IPS-18c (cell line): ENCODE data around the gene LRRC15.

Experiments
- H3K4me3 ChIP-seq: 2 replicates; pipeline ENCODE4 v1.7.0; 2013; ENCODE audit warnings: low read depth, mild to moderate bottlenecking, low read length, moderate library complexity; ENCODE audit not compliant: insufficient read depth
- H3K9me3 ChIP-seq: one replicate; pipeline ENCODE4 v1.6.1; 2013; ENCODE audit warnings: mild to moderate bottlenecking, low read length, moderate library complexity; ENCODE audit not compliant: control insufficient read depth, insufficient read depth

Gene LRRC15

DNA sequence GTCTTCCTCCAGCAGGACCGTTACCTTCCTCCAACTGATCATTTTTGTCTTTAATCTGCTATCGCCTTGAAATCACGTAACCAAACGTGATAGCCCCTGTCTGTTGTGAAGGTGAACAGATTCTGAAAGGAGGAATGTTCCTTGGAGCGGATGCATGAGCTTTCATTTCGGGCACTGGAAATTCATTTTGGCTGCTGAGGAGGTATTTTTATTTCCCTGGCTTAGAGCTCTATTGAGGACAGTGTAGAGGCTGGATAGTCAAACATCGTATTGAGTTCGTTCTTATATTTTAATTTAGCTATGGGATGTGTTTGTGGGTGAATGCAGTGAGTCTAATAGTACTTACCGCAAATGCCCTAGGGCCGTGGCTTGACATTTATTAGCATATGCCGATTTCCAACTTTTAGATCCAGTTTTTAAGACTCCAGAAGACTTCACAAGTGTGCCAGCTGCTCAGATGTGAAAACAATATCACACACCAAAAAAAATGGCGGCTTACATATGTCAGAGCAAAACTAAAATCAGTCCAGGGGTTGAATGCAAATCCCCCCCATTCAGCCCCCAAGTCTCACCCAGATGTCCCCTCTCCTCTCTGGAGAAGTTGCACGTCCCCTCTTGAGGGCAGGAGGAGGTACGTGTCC is 40.5 kb downstream of the LRRC15 start:
- H3K4me3 ChIP-seq: no peak overlapping the region
- H3K9me3 ChIP-seq: no peaks in the 10 kb centered on the region

DNA sequence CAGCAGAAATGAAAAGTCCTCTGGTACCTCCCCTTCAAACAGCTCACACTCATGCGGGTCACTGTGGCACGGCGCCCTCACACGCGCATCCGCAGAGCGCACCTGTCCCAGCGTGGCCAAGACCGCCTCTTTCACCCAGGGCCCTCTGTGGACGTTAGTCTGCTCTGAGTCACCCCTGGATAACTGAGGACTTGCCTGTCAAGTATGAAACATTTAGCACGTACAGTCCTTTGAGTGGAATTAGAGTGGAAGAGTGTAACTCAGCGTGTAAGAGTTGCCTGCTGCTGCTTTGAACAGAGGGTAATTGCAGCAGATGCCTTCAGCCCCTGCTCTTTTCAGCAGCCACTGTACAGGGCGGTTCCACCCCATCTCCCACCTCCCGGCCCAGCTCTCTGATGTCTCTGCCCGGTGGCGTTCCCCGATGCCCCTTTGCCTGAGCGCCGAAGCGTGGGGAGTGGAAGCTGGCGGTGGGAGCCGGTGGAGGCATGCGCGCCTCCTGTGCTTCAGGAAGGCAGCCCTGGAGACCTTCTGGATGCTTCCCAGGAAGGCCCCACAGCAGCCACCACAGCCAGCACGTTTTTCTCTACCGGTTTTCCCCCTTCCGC is 41.4 kb downstream of the LRRC15 start:
- no peaks in the 10 kb centered on the region for H3K9me3 ChIP-seq
- H3K4me3 ChIP-seq: no peak overlapping the region

DNA sequence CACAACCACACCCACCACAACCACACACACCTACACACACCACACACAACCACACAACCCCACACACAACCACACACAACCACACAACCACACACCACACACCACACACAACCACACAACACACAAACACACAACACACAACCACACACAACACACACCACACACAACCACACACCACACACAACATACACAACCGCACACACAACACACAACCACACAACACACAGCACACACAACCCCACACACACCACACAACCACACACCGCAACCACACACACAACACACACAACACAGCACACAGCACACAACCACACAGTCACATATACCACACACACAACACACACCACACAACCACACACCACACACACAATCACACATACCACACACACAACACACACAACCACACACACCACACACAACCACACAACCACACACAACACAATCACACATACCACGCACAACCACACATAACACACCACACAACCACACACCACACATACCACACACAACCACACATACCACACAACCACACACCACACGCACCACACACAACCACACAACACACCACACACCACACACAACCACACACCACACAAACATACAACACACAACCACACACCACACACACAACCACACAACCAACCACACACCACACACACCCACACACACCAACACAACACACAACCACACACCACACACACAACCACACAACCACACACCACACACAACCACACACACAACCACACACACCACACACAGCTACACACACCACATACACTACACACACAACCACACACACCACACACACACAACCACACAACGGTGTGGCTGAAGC is 42.1 kb downstream of the LRRC15 start:
- Histone ChIP-seq H3K4me3 (no peak overlapping the region), H3K9me3 (no peaks in the 10 kb centered on the region)

- H3K4me3 ChIP-seq: no peak overlapping the region
- no peaks in the 10 kb centered on the region for H3K9me3 ChIP-seq
Observed at GRCh38 chr3:194326968-194327217, 42.6 kb downstream of the LRRC15 start.

GRCh38 chr3:194326192-194326967 is 43.2 kb downstream of the LRRC15 start:
- H3K4me3 ChIP-seq: no peak overlapping the region
- no peaks in the 10 kb centered on the region for H3K9me3 ChIP-seq

GRCh38 chr3:194325424-194326153 is 44.0 kb downstream of the LRRC15 start:
- Histone ChIP-seq H3K4me3 (no peak overlapping the region), H3K9me3 (no peaks in the 10 kb centered on the region)

DNA sequence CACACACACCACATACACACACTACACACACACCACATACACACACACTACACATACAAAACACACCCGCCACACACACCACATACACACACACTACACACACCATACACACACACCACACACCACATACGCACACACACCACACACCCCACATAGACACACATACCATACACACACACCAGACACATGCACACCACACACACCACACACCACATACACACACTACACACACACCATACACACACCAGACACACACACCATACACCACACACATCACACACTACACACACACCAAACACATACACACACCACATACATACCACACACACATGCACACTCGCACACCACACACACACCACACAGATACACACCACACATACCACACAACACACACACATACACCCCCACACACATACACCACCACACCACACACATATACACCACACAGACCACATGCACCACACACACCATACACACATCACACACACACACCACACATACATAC is 44.7 kb downstream of the LRRC15 start:
- peaks cover 2% of the 10 kb centered on the region for H3K9me3 ChIP-seq
- no peak overlapping the region for H3K4me3 ChIP-seq

DNA sequence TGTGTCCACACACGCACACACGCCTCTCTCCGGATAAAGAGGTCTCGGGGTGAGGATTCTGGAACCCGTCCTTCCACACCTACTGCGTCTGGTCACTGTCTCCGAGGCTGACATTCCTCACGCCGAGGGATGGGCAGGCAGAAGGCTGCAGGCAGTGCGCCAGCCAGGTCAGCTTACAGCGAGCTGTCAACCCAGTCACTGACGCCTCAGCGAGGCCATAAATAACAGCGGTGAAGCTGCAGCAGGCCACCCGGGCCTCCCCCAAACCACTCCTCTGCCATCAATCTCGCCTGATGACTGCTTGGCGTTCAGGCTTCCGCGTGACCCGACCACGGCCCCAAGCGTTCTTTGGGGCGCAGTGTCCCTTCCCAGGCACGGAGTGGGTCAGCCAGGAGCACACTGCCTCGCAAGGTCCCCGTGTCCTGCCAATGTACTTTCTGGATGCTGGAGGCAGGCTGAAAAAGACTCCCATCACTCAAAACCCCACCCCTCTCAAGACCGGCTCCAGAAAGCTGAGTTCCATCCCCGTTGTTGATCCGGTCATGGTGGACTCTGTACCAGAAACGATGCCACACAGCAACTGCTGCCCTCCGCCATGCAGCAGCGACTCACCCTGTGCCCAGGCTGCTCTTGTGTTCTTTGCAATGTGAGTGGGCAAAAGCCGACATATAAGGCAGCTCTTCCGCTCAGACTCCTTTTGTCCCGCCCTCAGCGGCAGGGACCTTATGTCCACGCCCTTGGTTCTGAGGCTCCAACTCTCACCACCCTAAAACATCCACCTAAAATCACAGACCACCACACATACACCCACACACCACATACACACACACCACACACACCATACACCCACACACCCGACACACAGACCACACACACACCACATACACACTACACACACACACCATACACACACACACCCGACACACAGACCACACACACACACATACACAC is 45.5 kb downstream of the LRRC15 start:
- H3K9me3 ChIP-seq: peaks cover 3% of the 10 kb centered on the region
- no peak overlapping the region for H3K4me3 ChIP-seq

DNA sequence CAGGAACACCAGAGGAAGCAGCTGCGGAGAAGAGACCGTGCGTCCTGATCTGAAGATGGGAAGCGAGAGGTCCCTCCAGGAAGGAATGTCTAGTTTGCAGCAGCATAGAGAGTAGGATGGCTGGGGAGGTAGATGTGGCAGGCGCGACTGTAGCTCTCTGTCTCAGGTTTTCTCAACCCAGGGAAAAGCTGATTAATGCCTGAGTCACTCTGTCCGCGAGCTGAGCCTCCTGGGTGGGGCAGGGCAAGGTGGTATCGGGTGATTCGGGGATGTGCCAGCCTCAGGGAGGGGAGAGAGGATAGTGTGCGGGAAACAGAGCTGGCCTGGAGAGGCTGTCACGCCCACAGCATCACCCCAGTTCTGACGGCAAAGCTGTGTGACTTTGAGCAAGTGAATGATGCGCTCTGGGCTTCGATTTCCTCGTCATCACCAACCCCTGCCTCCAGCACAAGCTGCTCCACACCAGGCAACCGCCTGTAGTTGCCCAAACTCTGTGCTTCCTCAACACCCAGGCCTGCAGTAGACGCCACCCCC is 46.8 kb downstream of the LRRC15 start:
- peaks cover 6% of the 10 kb centered on the region for H3K9me3 ChIP-seq

DNA sequence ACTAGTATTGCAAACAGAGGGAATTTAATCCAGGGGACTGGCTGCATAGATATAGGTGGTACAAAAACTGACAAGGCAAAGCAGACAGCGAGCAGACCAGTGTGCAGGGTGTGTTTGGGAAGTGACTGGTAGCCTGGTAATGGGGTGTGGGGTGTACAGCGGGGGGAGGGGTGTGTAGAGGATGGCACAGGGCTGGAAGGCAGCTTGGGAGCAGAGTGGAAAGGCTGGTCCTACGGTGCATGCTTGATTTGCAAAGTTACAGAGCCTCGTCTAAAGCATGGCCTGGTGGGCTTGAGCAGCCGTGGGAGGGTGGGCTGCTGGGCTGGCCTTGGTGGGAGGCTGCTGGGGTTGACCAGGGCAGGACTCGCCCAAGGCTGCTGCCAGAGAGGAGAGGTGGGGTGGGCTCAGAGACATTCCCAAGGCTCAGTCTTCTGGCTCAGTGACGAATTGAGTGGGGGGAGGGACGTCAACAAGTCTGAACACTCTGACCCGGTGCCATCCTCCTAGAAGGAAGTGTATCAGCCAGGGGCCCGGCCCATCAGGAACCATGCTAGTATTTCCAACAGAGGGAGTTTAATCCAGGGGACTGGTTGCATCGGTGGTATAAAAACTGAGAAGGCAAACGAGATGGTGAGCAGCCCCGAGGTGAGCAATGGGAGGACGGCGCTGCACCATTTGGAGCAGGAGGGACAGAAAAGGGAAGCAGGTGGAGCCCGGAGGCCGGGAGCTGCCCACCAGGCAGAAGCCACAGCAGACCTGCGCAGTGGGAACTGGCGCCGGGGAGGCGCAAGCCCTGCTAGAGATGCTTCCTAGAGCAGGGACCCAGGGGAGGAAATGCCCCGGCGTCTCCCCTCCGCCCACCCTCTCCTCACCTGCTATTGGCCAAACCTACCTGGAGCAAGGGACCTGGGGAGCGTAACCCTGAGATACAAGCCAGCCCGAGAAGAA is 47.6 kb downstream of the LRRC15 start:
- Histone ChIP-seq H3K4me3 (no peak overlapping the region), H3K9me3 (peaks cover 6% of the 10 kb centered on the region)

More for the DNA sequence above, 46.8 kb downstream of the LRRC15 start:
- H3K4me3 ChIP-seq: no peak overlapping the region

DNA sequence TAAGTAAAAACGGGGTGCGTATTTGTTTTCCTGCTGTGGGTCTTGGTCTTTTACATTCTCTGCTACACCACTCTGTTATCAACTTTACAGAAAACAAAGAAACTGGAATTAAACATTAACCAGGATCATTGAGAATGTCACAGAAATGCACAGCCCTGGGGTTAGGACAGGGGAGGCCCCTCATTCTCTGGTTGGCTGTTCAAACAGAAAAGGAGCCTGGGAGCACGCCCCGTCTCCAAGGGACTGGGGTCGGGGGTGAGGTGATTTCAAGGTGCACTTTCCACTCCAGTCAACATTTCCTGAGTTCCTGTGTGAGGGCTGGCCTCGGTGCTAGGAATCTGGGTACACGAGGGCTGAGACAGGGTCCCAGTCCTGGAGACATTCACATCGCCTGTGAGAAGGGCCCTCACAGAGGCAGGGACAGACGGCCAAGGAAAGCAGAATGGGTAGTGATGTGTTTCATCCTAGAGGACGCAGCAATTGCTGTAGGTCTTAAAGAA is 48.7 kb downstream of the LRRC15 start:
- H3K9me3 ChIP-seq: peaks cover 6% of the 10 kb centered on the region
- no peak overlapping the region for H3K4me3 ChIP-seq

DNA sequence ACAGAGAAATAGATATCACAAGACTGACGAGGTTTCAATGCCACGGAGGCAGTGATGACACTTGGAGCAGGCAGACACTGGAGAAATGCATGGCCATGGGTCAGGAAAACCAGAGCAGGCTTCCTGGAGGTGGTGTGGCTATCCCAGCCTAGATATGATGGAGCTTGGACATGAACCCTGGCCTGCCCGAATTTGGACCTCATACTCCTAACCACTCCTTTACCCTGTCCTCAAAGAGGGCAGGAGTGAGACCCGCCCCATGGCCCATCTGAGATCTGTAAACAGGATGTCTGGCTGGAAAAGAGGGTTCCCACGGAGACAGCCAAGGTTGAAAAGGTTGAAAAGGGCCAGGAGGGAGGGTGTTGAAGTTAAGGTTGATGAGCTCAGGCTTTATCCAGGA is 49.4 kb downstream of the LRRC15 start:
- Histone ChIP-seq H3K9me3 (peaks cover 6% of the 10 kb centered on the region), H3K4me3 (no peak overlapping the region)

GRCh38 chr3:194318511-194319161 is 50.9 kb downstream of the LRRC15 start:
- Histone ChIP-seq H3K9me3 (peaks cover 6% of the 10 kb centered on the region), H3K4me3 (peak overlapping the region; percentile 20; the same call in 1 of the 2 replicates)

DNA sequence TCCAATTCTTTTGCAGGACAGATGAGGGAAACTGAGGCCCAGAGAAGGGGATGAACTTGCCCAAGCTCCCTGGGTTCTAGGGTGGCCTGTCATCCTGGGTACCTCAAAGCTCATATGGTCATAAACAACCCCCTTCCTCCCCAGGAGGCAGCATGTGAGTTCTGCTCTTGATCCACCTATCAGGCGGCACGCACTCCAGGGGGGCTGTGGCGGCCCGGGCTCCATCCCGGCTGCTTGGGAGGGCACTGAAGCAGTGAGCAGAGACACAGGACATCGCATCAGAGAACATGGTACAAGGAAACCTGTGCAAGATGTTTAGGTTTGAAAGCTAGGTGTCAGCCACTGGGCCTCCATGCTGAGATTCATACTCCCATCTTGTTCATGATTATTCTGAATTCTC is 52.6 kb downstream of the LRRC15 start:
- Histone ChIP-seq H3K9me3 (peaks cover 6% of the 10 kb centered on the region), H3K4me3 (no peak overlapping the region)
